H9 (cell line): ENCODE data around the gene SMC1B. TPM values are rescaled to one million over a fixed set of nuclear protein-coding genes. Genes with fewer than 3 reads are reported as not detected.

Source experiments
- DNase-seq: peaks from one replicate; pipeline ENCODE4 v3.0.0-alpha.2; 2017
- H2AFZ ChIP-seq: one replicate; pipeline ENCODE4 v1.6.1; 2013; ENCODE audit warnings: mild to moderate bottlenecking, low read length, control low read depth, moderate library complexity
- H2AK5ac ChIP-seq: 2 replicates; pipeline ENCODE4 v1.6.1; 2013; ENCODE audit warnings: low read length, control low read depth, mixed read lengths; ENCODE audit not compliant: insufficient read length
- H2BK120ac ChIP-seq: one replicate; pipeline ENCODE4 v1.6.1; 2013; ENCODE audit warnings: low read depth, mild to moderate bottlenecking, low read length, control low read depth, inconsistent platforms; ENCODE audit not compliant: poor library complexity, severe bottlenecking
- H2BK12ac ChIP-seq: 2 replicates; pipeline ENCODE4 v1.6.1; 2013; ENCODE audit warnings: low read length, control low read depth, mixed read lengths, low read depth; ENCODE audit not compliant: insufficient read length
- H2BK15ac ChIP-seq: 2 replicates; pipeline ENCODE4 v1.6.1; 2013; ENCODE audit warnings: low read depth, low read length, control low read depth
- H2BK20ac ChIP-seq: one replicate; pipeline ENCODE4 v1.6.1; 2013; ENCODE audit warnings: low read depth, mild to moderate bottlenecking, low read length, control low read depth, inconsistent platforms; ENCODE audit not compliant: poor library complexity, severe bottlenecking
- H2BK5ac ChIP-seq: 2 replicates; pipeline ENCODE4 v1.6.1; 2013; ENCODE audit warnings: low read length, control low read depth, mixed read lengths; ENCODE audit not compliant: insufficient read length
- H3K14ac ChIP-seq: 2 replicates; pipeline ENCODE4 v1.6.1; 2013; ENCODE audit warnings: low read length, control low read depth; ENCODE audit not compliant: insufficient read depth
- H3K18ac ChIP-seq: 2 replicates; pipeline ENCODE4 v1.6.1; 2013; ENCODE audit warnings: low read depth, mild to moderate bottlenecking, mixed read lengths, low read length, control low read depth; ENCODE audit not compliant: insufficient read length
- H3K23ac ChIP-seq: 2 replicates; pipeline ENCODE4 v1.6.1; 2013; ENCODE audit warnings: low read length, control low read depth, mixed read lengths, low read depth; ENCODE audit not compliant: insufficient read length
- H3K23me2 ChIP-seq: 2 replicates; pipeline ENCODE4 v1.6.1; 2013; ENCODE audit warnings: low read depth, mild to moderate bottlenecking, mixed read lengths, low read length, control low read depth; ENCODE audit not compliant: insufficient read length, poor library complexity, severe bottlenecking
- H3K27ac ChIP-seq: 2 replicates; pipeline ENCODE4 v1.5.1; 2013; ENCODE audit warnings: low read length, control low read depth, mixed read lengths, low read depth; ENCODE audit not compliant: insufficient read length
- H3K27me3 ChIP-seq: 2 replicates; pipeline ENCODE4 v1.6.1; 2013; ENCODE audit warnings: low read length, control low read depth, inconsistent platforms; ENCODE audit not compliant: insufficient read depth
- H3K4ac ChIP-seq: 2 replicates; pipeline ENCODE4 v1.6.1; 2013; ENCODE audit warnings: low read depth, mild to moderate bottlenecking, control low read depth, inconsistent platforms, low read length, moderate library complexity
- H3K4me1 ChIP-seq: 2 replicates; pipeline ENCODE4 v1.6.1; 2013; ENCODE audit warnings: low read length, control low read depth, inconsistent platforms; ENCODE audit not compliant: insufficient read depth
- H3K4me2 ChIP-seq: 2 replicates; pipeline ENCODE4 v1.6.1; 2013; ENCODE audit warnings: low read length, control low read depth, mixed read lengths; ENCODE audit not compliant: insufficient read length, insufficient read depth
- H3K56ac ChIP-seq: 2 replicates; pipeline ENCODE4 v1.6.1; 2013; ENCODE audit warnings: low read depth, mild to moderate bottlenecking, mixed read lengths, low read length, control low read depth; ENCODE audit not compliant: insufficient read length
- H3K79me1 ChIP-seq: 2 replicates; pipeline ENCODE4 v1.6.1; 2013; ENCODE audit warnings: low read depth, mild to moderate bottlenecking, moderate library complexity, low read length, control low read depth, inconsistent platforms; ENCODE audit not compliant: insufficient read depth, poor library complexity, severe bottlenecking
- H3K79me2 ChIP-seq: 2 replicates; pipeline ENCODE4 v1.6.1; 2013; ENCODE audit warnings: low read length, control low read depth, inconsistent platforms; ENCODE audit not compliant: insufficient read depth
- H3K9ac ChIP-seq: 2 replicates; pipeline ENCODE4 v1.6.1; 2013; ENCODE audit warnings: low read length, control low read depth, mixed read lengths; ENCODE audit not compliant: insufficient read length; ENCODE audit errors: extremely low read depth
- H3K9me3 ChIP-seq: one replicate; pipeline ENCODE4 v1.6.1; 2013; ENCODE audit warnings: low read depth, low read length, inconsistent platforms; ENCODE audit not compliant: control insufficient read depth
- H3T11ph ChIP-seq: one replicate; pipeline ENCODE4 v1.6.1; 2013; ENCODE audit warnings: mild to moderate bottlenecking, low read length, control low read depth, inconsistent platforms
- H4K20me1 ChIP-seq: one replicate; pipeline ENCODE4 v1.6.1; 2013; ENCODE audit not compliant: control insufficient read depth, insufficient read length, insufficient read depth
- H4K5ac ChIP-seq: 2 replicates; pipeline ENCODE4 v1.6.1; 2013; ENCODE audit warnings: low read depth, mild to moderate bottlenecking, mixed read lengths, low read length, control low read depth; ENCODE audit not compliant: insufficient read length
- H4K8ac ChIP-seq: replicated peaks from 2 replicates; pipeline ENCODE4 v1.6.1; 2013; ENCODE audit warnings: low read length, control low read depth, mixed read lengths, low read depth; ENCODE audit not compliant: insufficient read length
- H4K91ac ChIP-seq: 2 replicates; pipeline ENCODE4 v1.6.1; 2013; ENCODE audit warnings: low read depth, mild to moderate bottlenecking, moderate library complexity, mixed read lengths, low read length, control low read depth; ENCODE audit not compliant: insufficient read length
- H3K27ac Mint-ChIP-seq, 3 experiments: 2 replicates in 2 of 3; 3 replicates in 1 of 3; pipeline ENCODE4 v1.8.0; 2020 to 2021; ENCODE audit warnings: mixed read lengths in 3 of 3, mild to moderate bottlenecking in 1 of 3, moderate library complexity in 1 of 3
- H3K27me3 Mint-ChIP-seq: 2 replicates; pipeline ENCODE4 v1.8.0; 2021; ENCODE audit warnings: low read depth, mild to moderate bottlenecking, moderate library complexity, mixed read lengths
- H3K36me3 Mint-ChIP-seq, 3 experiments: 2 replicates in 2 of 3; 3 replicates in 1 of 3; pipeline ENCODE4 v1.8.0; 2020 to 2021; ENCODE audit warnings: low read depth in 3 of 3, mixed read lengths in 3 of 3; ENCODE audit not compliant: insufficient read depth in 1 of 3
- H3K4me1 Mint-ChIP-seq, 2 experiments: 2 replicates each; pipeline ENCODE4 v1.8.0; 2020; ENCODE audit warnings: mixed read lengths in 2 of 2
- H3K4me3 Mint-ChIP-seq, 2 experiments: 2 replicates in 1 of 2; 3 replicates in 1 of 2; pipeline ENCODE4 v1.8.0; 2020 to 2021; ENCODE audit warnings: mild to moderate bottlenecking in 2 of 2, mixed read lengths in 2 of 2, moderate library complexity in 1 of 2
- H3K9me3 Mint-ChIP-seq, 2 experiments: 2 replicates in 1 of 2; 3 replicates in 1 of 2; pipeline ENCODE4 v1.8.0; 2020; ENCODE audit warnings: mild to moderate bottlenecking in 2 of 2, mixed read lengths in 2 of 2, moderate library complexity in 1 of 2
- WGBS: extraction: QIAGEN DNeasy Blood & Tissue Kit; methylation state at CpG from one replicate; pipeline ENCODE4 v1.1.7; 2013; ENCODE audit warnings: missing lambda C conversion rate, low lambda C conversion rate, mixed read lengths; ENCODE audit not compliant: insufficient read length; ENCODE audit errors: extremely low coverage; 5-methylcytosine and 5-hydroxymethylcytosine counted together
- total RNA-seq: library from RNA; stranded (reverse); gene quantifications from 2 replicates; pipeline ENCODE4 v1.2.1, GENCODE V29; 2021
- TF ChIP-seq, protein P1 (sequence below): fragments of 200-600 bp; sonication (generic); conservative IDR thresholded peaks from 3 replicates; pipeline ENCODE4 v1.8.0; 2021; ENCODE audit warnings: antibody characterized with exemption, mild to moderate bottlenecking

The SMC1B gene
- total RNA-seq, 1 experiment from 2014 or later = not detected

DNA sequence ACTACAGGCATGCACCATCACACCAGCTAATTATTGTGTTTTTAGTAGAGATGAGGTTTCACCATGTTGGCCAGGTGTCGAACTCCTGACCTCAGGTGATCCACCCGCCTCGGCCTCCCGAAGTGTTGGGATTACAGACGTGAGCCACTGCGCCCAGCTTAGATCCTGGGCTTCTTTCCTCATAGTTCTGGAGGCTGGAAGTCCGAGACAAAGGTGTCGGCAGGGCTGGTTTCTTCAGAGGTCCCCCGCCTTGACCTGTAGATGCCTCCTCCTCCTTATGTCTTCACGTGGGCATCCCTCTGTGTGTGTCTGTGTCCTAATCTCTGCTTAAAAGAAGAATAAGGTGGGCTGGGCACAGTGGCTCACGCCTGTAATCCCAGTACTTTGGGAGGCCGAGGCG, 45.1 kb upstream of the SMC1B start:
- H3K18ac ChIP-seq = no peak overlapping the region
- Mint-ChIP-seq H3K27me3 (peaks cover 3% of the 10 kb centered on the region; the same call in 1 of the 2 replicates), H3K4me3 (no peak overlapping the region), H3K9me3 (peaks cover 3 to 10% of the 10 kb centered on the region in 2 experiments), H3K27ac (no peak overlapping the region), H3K4me1 (peaks cover 2 to 6% of the 10 kb centered on the region in 2 experiments; a peak in 2 of 4 replicates), H3K36me3 (peaks cover 0 to 4% (median 2%) of the 10 kb centered on the region in 3 experiments; a peak in 2 of 7 replicates)
- TF ChIP-seq, protein P1, sequence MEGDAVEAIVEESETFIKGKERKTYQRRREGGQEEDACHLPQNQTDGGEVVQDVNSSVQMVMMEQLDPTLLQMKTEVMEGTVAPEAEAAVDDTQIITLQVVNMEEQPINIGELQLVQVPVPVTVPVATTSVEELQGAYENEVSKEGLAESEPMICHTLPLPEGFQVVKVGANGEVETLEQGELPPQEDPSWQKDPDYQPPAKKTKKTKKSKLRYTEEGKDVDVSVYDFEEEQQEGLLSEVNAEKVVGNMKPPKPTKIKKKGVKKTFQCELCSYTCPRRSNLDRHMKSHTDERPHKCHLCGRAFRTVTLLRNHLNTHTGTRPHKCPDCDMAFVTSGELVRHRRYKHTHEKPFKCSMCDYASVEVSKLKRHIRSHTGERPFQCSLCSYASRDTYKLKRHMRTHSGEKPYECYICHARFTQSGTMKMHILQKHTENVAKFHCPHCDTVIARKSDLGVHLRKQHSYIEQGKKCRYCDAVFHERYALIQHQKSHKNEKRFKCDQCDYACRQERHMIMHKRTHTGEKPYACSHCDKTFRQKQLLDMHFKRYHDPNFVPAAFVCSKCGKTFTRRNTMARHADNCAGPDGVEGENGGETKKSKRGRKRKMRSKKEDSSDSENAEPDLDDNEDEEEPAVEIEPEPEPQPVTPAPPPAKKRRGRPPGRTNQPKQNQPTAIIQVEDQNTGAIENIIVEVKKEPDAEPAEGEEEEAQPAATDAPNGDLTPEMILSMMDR = no peak
- no peak overlapping the region for H2BK15ac ChIP-seq
- H2AK5ac ChIP-seq = no peak overlapping the region
- H3K4ac ChIP-seq = no peak overlapping the region
- H3K9me3 ChIP-seq = no peaks in the 10 kb centered on the region
- H3K4me1 ChIP-seq = no peaks in the 10 kb centered on the region
- no peak overlapping the region for H4K5ac ChIP-seq
- no peaks in the 10 kb centered on the region for H3K27me3 ChIP-seq
- no peak overlapping the region for H3K9ac ChIP-seq
- H3K4me2 ChIP-seq = no peak overlapping the region
- no peak overlapping the region for H2BK12ac ChIP-seq
- no peak overlapping the region for H4K91ac ChIP-seq
- H3K23ac ChIP-seq = no peak overlapping the region
- no peaks in the 10 kb centered on the region for H3K79me1 ChIP-seq
- no CpG with 5 or more reads among the region's 13 CpGs for WGBS
- no peak overlapping the region for H4K8ac ChIP-seq
- no peak overlapping the region for H2BK20ac ChIP-seq
- no peak overlapping the region for H2AFZ ChIP-seq
- H3K23me2 ChIP-seq = no peaks in the 10 kb centered on the region
- DNase-seq = no peak
- no peaks in the 10 kb centered on the region for H4K20me1 ChIP-seq
- H3K56ac ChIP-seq = no peak overlapping the region
- H3K27ac ChIP-seq = no peak overlapping the region
- no peaks in the 10 kb centered on the region for H3K79me2 ChIP-seq
- H2BK120ac ChIP-seq = no peak overlapping the region
- no peak overlapping the region for H3K14ac ChIP-seq
- H2BK5ac ChIP-seq = no peak overlapping the region
- no peak overlapping the region for H3T11ph ChIP-seq
